GM12801 (cell line): ENCODE measurements around the gene SPRING1.

Source experiments
- TF ChIP-seq, protein P1 (sequence below): IDR thresholded peaks from one replicate; pipeline ENCODE4 v1.5.1; 2011; ENCODE audit warnings: control low read depth; ENCODE audit not compliant: insufficient read length; ENCODE audit errors: extremely low read depth

Gene SPRING1

DNA sequence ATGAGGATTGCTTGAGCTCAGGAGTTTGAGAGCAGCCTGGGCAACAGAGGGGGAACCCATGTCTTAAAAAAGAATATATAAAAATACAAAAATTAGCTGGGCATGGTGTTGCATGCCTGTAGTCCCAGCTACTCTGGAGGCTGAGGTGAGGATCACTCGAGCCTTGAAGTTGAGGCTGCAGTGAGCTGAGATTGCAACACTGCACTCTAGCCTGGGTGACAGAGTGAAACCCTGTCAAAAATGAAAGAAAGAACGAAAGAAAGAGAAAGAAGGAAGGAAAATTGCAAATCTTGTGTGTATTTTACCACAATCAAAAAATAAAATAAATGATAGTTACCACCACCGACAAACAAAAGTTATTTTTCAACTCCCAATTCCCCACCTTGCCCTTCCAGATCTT lies 45.3 kb downstream of the SPRING1 start:
- TF ChIP-seq, protein P1, sequence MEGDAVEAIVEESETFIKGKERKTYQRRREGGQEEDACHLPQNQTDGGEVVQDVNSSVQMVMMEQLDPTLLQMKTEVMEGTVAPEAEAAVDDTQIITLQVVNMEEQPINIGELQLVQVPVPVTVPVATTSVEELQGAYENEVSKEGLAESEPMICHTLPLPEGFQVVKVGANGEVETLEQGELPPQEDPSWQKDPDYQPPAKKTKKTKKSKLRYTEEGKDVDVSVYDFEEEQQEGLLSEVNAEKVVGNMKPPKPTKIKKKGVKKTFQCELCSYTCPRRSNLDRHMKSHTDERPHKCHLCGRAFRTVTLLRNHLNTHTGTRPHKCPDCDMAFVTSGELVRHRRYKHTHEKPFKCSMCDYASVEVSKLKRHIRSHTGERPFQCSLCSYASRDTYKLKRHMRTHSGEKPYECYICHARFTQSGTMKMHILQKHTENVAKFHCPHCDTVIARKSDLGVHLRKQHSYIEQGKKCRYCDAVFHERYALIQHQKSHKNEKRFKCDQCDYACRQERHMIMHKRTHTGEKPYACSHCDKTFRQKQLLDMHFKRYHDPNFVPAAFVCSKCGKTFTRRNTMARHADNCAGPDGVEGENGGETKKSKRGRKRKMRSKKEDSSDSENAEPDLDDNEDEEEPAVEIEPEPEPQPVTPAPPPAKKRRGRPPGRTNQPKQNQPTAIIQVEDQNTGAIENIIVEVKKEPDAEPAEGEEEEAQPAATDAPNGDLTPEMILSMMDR = no peak

DNA sequence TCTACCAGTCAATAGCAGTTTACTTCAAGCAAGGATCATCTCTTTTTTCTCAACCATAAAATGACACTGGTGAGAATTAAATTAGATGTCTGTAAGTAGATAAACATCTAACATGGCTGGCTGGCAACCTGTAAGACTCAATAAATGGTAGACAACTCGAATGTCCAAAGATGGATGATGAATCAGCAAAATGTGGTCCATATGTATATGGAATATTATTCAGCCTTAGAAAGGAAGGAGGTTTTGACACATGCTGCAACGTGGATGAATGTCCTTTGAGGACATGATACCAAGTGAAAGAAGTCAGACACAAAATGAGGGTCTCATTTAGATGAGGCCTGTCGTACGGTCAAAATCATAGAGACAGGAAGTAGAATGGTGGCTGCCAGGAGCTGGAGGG lies 46.2 kb downstream of the SPRING1 start:
- TF ChIP-seq, protein P1 = no peak

DNA sequence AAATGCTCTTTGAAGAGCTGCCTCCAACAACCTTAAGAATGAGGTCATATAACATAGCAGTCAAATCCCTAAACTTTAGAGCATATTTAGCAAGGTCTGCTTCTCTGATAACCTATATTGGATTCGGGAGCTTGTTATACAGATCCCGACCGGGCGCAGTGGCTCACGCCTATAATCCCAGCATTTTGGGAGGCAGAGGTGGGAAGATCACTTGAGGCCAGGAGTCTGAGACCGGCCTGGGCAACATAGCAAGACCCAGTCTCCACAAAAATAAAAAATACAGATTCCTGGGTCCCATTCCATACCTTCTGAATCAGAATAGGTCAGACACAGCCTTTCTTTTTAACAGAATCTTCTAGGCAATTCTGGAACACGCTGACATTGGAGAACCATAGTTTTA lies 46.7 kb downstream of the SPRING1 start:
- TF ChIP-seq, protein P1 = no peak

DNA sequence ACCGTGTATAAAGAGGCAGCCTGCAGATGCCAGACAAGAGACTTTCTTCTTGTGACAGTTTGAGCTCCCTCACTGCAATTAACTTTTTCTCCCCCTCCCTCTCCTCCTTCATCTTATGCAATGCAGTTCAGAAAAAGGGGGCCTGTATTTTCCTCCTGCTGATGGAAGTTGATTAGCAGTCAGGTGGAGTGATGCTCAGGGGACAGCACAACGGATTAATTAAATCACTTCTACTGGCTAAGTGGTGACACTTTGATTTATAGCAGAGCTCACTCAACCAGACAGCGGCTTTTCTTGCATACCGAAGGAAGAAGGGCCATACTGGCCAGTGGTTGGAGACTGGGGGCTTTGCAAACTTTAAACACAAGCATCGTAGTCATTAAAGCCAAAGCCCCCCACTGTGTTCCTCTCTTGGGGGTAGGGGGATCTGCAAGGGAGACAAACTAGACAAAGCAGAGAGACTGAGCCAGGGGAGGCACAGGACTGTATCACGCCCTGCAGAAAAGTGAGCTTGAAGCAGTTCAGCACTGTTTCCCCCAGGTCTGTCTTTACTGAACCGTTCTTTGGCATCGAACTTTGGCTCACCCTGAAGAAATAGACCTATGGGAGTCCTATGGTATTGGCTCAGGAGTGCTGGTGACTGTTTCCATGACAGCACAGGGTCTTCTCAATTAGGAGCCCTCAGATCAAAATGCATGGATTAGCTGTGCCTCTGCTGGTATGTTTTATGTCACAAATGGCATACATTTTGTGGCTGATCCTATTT lies 47.7 kb downstream of the SPRING1 start:
- TF ChIP-seq, protein P1 = no peak

DNA sequence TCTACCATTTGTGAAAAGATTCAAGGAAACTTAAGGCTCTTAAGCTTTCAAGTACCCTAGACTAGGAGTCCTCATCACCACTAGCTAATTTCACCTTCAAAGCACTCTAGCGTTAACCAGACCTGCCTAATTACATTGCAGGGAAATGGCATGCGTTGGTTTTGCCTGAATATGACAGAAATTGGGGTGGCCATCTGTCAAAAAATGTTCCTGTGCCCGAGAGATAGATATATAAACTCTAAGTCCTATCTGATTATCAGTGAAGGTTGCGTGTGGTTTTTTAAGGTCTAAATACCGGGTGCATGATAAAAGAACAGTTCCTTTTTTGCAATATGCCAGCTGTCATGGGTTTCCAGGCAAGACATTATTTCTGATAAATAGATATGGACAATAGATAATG lies 48.3 kb downstream of the SPRING1 start:
- TF ChIP-seq, protein P1 = no peak
